Uterus (tissue), 2 donors: Measurements from ENCODE around the gene PRX.
"Not testable (repeated sequence)": the region's sequence is repeated elsewhere in the genome, so short reads cannot be mapped to it uniquely, and the experiment has no call there.

Source experiments
- POLR2A ChIP-seq, 2 donors: fragments of 450-650 bp; IDR thresholded peaks; one replicate each; pipeline ENCODE4 v1.6.1; 2016; ENCODE audit warnings: antibody characterized with exemption in 2 of 2, mild to moderate bottlenecking in 1 of 2, moderate library complexity in 1 of 2
- TF ChIP-seq, protein P1 (sequence below), 4 experiments: fragments of 200-600 bp in 2 of 4; fragments of 450-650 bp in 2 of 4; sonication (generic) in 2 of 4; IDR thresholded peaks; one replicate each; pipeline ENCODE4 v1.5.1; 2016 to 2019; ENCODE audit warnings: antibody characterized with exemption in 4 of 4, mild to moderate bottlenecking in 2 of 4, moderate library complexity in 1 of 4

DNA sequence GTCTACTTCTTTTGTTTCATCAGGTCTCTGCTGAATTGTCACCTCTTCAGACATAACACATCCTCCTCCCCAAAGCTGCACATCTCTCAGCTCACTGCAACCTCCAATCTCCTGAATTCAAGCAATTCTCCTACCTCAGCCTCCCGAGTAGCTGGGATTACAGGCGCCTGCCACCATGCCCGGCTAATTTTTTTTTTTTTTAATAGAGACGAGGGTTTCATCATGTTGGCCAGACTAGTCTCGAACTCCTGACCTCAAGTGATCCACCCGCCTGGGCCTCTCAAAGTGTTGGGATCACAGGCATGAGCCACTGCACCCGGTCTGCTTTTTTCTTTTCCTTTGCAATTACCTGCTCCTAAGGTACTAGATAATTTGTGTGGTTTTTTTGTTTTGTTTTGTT lies 19.6 kb upstream of the PRX start:
- TF ChIP-seq, protein P1, sequence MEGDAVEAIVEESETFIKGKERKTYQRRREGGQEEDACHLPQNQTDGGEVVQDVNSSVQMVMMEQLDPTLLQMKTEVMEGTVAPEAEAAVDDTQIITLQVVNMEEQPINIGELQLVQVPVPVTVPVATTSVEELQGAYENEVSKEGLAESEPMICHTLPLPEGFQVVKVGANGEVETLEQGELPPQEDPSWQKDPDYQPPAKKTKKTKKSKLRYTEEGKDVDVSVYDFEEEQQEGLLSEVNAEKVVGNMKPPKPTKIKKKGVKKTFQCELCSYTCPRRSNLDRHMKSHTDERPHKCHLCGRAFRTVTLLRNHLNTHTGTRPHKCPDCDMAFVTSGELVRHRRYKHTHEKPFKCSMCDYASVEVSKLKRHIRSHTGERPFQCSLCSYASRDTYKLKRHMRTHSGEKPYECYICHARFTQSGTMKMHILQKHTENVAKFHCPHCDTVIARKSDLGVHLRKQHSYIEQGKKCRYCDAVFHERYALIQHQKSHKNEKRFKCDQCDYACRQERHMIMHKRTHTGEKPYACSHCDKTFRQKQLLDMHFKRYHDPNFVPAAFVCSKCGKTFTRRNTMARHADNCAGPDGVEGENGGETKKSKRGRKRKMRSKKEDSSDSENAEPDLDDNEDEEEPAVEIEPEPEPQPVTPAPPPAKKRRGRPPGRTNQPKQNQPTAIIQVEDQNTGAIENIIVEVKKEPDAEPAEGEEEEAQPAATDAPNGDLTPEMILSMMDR (IDR thresholded peaks at IDR 0.05), result not testable (repeated sequence)
- TF ChIP-seq POLR2A (IDR thresholded peaks at IDR 0.05), result not testable (repeated sequence)
